NCI-H345 (cell line): ENCODE measurements around the gene ZCWPW1.
"Not testable (repeated sequence)": the region's sequence is repeated elsewhere in the genome, so short reads cannot be mapped to it uniquely, and the experiment has no call there.

ENCODE experiments used
- DNase-seq: peaks from one replicate; lab custom pipeline; 2025; lab: John Stamatoyannopoulos, UW

ZCWPW1 gene

DNA sequence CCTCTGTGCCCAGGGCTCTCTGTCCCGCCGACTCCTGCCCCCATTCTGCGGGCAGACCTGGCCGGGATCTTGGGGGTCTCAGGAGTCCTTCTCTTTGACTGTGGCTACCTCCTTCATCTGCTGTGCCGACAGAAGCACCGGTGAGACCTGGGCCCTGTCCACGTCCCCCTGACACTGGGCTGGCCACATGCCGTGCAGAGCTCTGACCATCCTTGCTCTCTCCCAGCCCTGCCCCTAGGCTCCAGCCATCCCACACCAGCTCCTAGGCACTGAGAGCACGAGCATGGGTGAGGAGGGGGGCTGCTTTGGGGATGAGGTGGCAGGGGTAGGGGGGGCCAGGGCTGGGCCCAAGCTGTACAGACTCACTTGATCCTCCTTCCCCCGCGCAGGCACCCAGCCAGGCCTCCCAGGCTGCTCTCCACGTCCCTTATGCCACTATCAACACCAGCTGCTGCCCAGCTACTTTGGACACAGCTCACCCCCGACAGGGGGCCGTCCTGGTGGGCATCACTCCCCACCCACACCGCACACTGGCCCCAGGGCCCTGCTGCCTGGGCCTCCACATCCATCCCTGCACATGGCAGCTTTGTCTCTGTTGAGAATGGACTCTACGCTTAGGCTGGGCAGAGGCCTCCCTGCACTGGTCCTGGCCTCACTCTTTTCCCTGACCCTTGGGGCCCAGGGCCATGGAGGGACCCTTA lies 75.4 kb downstream of the ZCWPW1 start:
- no peak for DNase-seq

DNA sequence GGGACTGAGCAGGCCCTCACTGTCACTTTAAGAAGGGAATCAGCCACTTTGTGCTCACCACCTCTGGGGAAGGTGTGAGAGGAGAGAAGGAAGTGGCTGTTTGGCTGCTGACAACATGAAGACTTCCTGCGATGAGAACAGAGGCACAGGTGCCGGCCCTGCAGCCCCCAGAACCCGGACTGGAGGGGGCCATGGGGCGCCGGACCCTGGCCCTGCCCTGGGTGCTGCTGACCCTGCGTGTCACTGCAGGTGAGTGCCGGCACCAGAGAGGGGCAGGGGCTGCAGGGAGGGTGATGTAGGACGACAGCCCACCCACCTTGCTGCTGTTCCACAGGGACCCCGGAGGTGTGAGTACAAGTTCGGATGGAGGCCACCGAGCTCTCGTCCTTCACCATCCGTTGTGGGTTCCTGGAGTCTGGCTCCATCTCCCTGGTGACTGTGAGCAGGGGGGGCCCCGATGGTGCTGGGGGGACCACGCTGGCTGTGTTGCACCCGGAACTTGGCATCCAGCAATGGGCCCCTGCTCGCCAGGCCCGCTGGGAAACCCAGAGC lies 76.2 kb downstream of the ZCWPW1 start:
- DNase-seq, result not testable (repeated sequence)

DNA sequence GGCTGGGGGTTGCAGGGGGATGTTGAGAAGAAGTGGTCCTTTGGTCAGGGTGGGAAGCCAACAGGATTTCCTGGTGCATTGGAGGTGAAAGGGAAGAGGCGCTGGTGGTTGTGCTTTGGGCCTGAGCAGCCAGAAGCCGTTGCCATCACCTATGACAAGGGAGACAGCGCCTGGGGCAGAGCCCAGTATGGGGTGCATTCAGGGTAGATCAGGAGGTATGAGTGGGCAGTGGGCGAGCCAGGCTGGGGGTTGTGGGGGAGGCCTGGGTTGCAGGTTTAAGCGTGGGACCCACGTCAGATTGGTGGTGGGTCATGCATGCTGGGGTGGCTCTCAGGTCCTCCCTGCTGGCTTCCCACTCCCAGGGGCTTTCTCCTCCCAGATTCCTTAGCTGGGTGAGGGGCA lies 76.8 kb downstream of the ZCWPW1 start:
- no peak for DNase-seq
